Right cardiac atrium (tissue), 5 donors: Measurements from ENCODE around the gene C1GALT1. TPM values are rescaled to one million over a fixed set of nuclear protein-coding genes. Genes with fewer than 3 reads are reported as not detected.

Experiments
- ATAC-seq, 2 donors: fragments of 200-7000 bp; cut with Tn5 transposase; one replicate each; pipeline versions ENCODE4 v1.8.0 to v1.9.1; 2020; ENCODE audit warnings: moderate library complexity in 2 of 2, mild to moderate bottlenecking in 1 of 2
- DNase-seq, 3 donors: peaks; one replicate each; pipeline ENCODE4 v3.0.0-alpha.2; 2020
- H3K27ac ChIP-seq: one replicate; pipeline ENCODE4 v1.5.1; 2013; ENCODE audit warnings: mild to moderate bottlenecking, low read length, control low read depth, moderate library complexity
- H3K27me3 ChIP-seq: one replicate; pipeline ENCODE4 v1.6.1; 2013; ENCODE audit not compliant: control insufficient read depth, insufficient read depth
- H3K4me1 ChIP-seq: one replicate; pipeline ENCODE4 v1.6.1; 2013; ENCODE audit warnings: low read length; ENCODE audit not compliant: control insufficient read depth, insufficient read depth
- H3K4me3 ChIP-seq: one replicate; pipeline ENCODE4 v1.5.1; 2013; ENCODE audit warnings: low read length, control low read depth
- H3K9me3 ChIP-seq: one replicate; pipeline ENCODE4 v1.6.1; 2013; ENCODE audit warnings: low read length; ENCODE audit not compliant: control insufficient read depth
- WGBS: extraction: QIAGEN DNeasy Blood & Tissue Kit; methylation state at CpG from one replicate; pipeline ENCODE4 v1.1.7; 2013; 5-methylcytosine and 5-hydroxymethylcytosine counted together
- intact Hi-C, 4 donors: fragments of 100-400 bp; cut with DNase I; formaldehyde crosslinking; loops; one replicate each; pipeline versions ENCODE4 v1.11.0 to v1.14.0; 2022 to 2023
- polyA plus RNA-seq: library from polyadenylated mRNA; stranded (reverse); fragments of 200-250 nt; gene quantifications from one replicate; pipeline ENCODE4 v1.2.3, GENCODE V29; 2013
- total RNA-seq, 4 donors: library from RNA; stranded (reverse); fragmentation: NEBNext Ultra II Directional; extraction: Animal tissue kit (Norgen Biotek cat#: 25700); gene quantifications; one replicate each; pipeline ENCODE4 v1.2.1, GENCODE V29; 2021
- donor health status: healthy with polysubstance abuse.
- donor health status: DM: no; HTN: yes; CAD: no.
- donor health status: DM: no; HTN: no; CAD: no.
- donor health status: DM: no; HTN: yes; CAD: no; lungs with severe emphysema.
- donor health status: DM: yes; HTN: yes; CAD: no.

Gene C1GALT1
- total and polyA plus RNA-seq, 5 donors = 5.2 to 23.3 (median 19.4) TPM

- intact Hi-C loops = no loop called here
- no peak for ATAC-seq
- Histone ChIP-seq H3K9me3 (no peaks in the 10 kb centered on the region), H3K4me1 (peaks cover 4% of the 10 kb centered on the region), H3K27ac (no peak overlapping the region), H3K27me3 (no peaks in the 10 kb centered on the region), H3K4me3 (no peak overlapping the region)
- DNase-seq = no peak
Observed at GRCh38 chr7:7261863-7262262, 79.5 kb downstream of the C1GALT1 start.

- Histone ChIP-seq H3K4me3 (no peak overlapping the region), H3K27ac (no peak overlapping the region), H3K27me3 (no peaks in the 10 kb centered on the region), H3K4me1 (no peaks in the 10 kb centered on the region), H3K9me3 (no peaks in the 10 kb centered on the region)
- ATAC-seq = no peak
- WGBS = 87% methylated on average over 5 of the region's 5 CpGs
- intact Hi-C loops = no loop called here
- no peak for DNase-seq
Observed at GRCh38 chr7:7263297-7264230, 81.2 kb downstream of the C1GALT1 start.

GRCh38 chr7:7264306-7265040 is 82.1 kb downstream of the C1GALT1 start:
- Histone ChIP-seq H3K27ac (no peak overlapping the region), H3K9me3 (no peaks in the 10 kb centered on the region), H3K4me3 (no peak overlapping the region), H3K4me1 (no peaks in the 10 kb centered on the region), H3K27me3 (no peaks in the 10 kb centered on the region)
- ATAC-seq = no peak
- DNase-seq = no peak
- WGBS = 87% methylated on average over 9 of the region's 9 CpGs
- intact Hi-C loops = no loop called here

GRCh38 chr7:7265081-7266075 is 83.0 kb downstream of the C1GALT1 start:
- no peak overlapping the region for H3K4me3 ChIP-seq
- ATAC-seq (peak; percentile 18 to 57), DNase-seq (peak in 2 of 3 donors; percentile 12)
- no peaks in the 10 kb centered on the region for H3K9me3 ChIP-seq
- WGBS = 67% methylated on average over 8 of the region's 8 CpGs
- H3K27me3 ChIP-seq = no peaks in the 10 kb centered on the region
- H3K4me1 ChIP-seq = no peaks in the 10 kb centered on the region
- no peak overlapping the region for H3K27ac ChIP-seq
- intact Hi-C loops = no loop called here

GRCh38 chr7:7266257-7266881 is 84.0 kb downstream of the C1GALT1 start:
- Histone ChIP-seq H3K9me3 (no peaks in the 10 kb centered on the region), H3K27ac (no peak overlapping the region), H3K27me3 (no peaks in the 10 kb centered on the region), H3K4me3 (no peak overlapping the region), H3K4me1 (no peaks in the 10 kb centered on the region)
- ATAC-seq = no peak
- intact Hi-C loops = no loop called here
- WGBS = 83% methylated on average over 6 of the region's 6 CpGs
- DNase-seq = no peak

GRCh38 chr7:7271094-7271874 is 88.9 kb downstream of the C1GALT1 start:
- 78% methylated on average over 10 of the region's 10 CpGs for WGBS

GRCh38 chr7:7272294-7272693 is 90.0 kb downstream of the C1GALT1 start:
- DNase-seq (no peak), ATAC-seq (no peak)
- no peaks in the 10 kb centered on the region for H3K27me3 ChIP-seq
- H3K4me1 ChIP-seq = no peaks in the 10 kb centered on the region
- H3K9me3 ChIP-seq = no peaks in the 10 kb centered on the region
- 80% methylated on average over 1 of the region's 1 CpG for WGBS
- H3K4me3 ChIP-seq = no peak overlapping the region
- intact Hi-C loops = no loop called here
- H3K27ac ChIP-seq = no peak overlapping the region

More at GRCh38 chr7:7271094-7271874, 88.9 kb downstream of the C1GALT1 start:
- intact Hi-C loops = no loop called here
- H3K9me3 ChIP-seq = no peaks in the 10 kb centered on the region
- no peaks in the 10 kb centered on the region for H3K27me3 ChIP-seq
- ATAC-seq (no peak), DNase-seq (no peak)
- H3K27ac ChIP-seq = no peak overlapping the region
- H3K4me1 ChIP-seq = no peaks in the 10 kb centered on the region
- no peak overlapping the region for H3K4me3 ChIP-seq

- Histone ChIP-seq H3K27me3 (no peaks in the 10 kb centered on the region), H3K9me3 (no peaks in the 10 kb centered on the region), H3K4me1 (no peaks in the 10 kb centered on the region), H3K4me3 (no peak overlapping the region), H3K27ac (no peak overlapping the region)
- intact Hi-C loops = no loop called here
- DNase-seq (no peak), ATAC-seq (no peak)
- 63% methylated on average over 3 of the region's 3 CpGs for WGBS
Observed at GRCh38 chr7:7274782-7275181, 92.4 kb downstream of the C1GALT1 start.

- H3K9me3 ChIP-seq = no peaks in the 10 kb centered on the region
- no peaks in the 10 kb centered on the region for H3K4me1 ChIP-seq
- ATAC-seq = no peak
- no peak overlapping the region for H3K27ac ChIP-seq
- no peak for DNase-seq
- intact Hi-C loops = no loop called here
- no peak overlapping the region for H3K4me3 ChIP-seq
- no peaks in the 10 kb centered on the region for H3K27me3 ChIP-seq
- WGBS = 55% methylated on average over 3 of the region's 3 CpGs
Observed at GRCh38 chr7:7276161-7276560, 93.8 kb downstream of the C1GALT1 start.
